ENCODE data around the gene EPHB1.
"Not testable (repeated sequence)": the region's sequence is repeated elsewhere in the genome, so short reads cannot be mapped to it uniquely, and the experiment has no call there.

The EPHB1 gene

GRCh38 chr3:134775831-134776230 is 19.2 kb upstream of the EPHB1 start:
- Histone ChIP-seq H3K27me3 (ENCODE audit: control insufficient read depth in 5 of 5, insufficient read depth in 4 of 5, low read length in 5 of 5) (no peaks in the 10 kb centered on the region), H3K36me3 (ENCODE audit: control insufficient read depth in 5 of 5, insufficient read depth in 5 of 5, low read length in 5 of 5) (no peaks in the 10 kb centered on the region), H3K4me3 (ENCODE audit: low read depth in 1 of 5, low read length in 5 of 5) (no peak overlapping the region), H3K9ac (ENCODE audit: low read length in 5 of 5) (no peak overlapping the region), H3K9me3 (ENCODE audit: control insufficient read depth in 5 of 5, low read length in 5 of 5) (no peaks in the 10 kb centered on the region), H3K27ac (ENCODE audit: low read depth, low read length) (no peak overlapping the region), H3K4me1 (ENCODE audit: control insufficient read depth in 5 of 5, insufficient read depth in 5 of 5, low read length in 5 of 5) (no peaks in the 10 kb centered on the region)

GRCh38 chr3:134776518-134776917 is 18.5 kb upstream of the EPHB1 start:
- no peak overlapping the region for H3K27ac ChIP-seq (ENCODE audit: low read depth, low read length)
- H3K9ac ChIP-seq (ENCODE audit: low read length in 5 of 5), result no peak overlapping the region
- H3K4me1 ChIP-seq (ENCODE audit: control insufficient read depth in 5 of 5, insufficient read depth in 5 of 5, low read length in 5 of 5), result no peaks in the 10 kb centered on the region
- H3K4me3 ChIP-seq (ENCODE audit: low read depth in 1 of 5, low read length in 5 of 5), result no peak overlapping the region
- no peaks in the 10 kb centered on the region for H3K36me3 ChIP-seq (ENCODE audit: control insufficient read depth in 5 of 5, insufficient read depth in 5 of 5, low read length in 5 of 5)
- no peaks in the 10 kb centered on the region for H3K27me3 ChIP-seq (ENCODE audit: control insufficient read depth in 5 of 5, insufficient read depth in 4 of 5, low read length in 5 of 5)
- H3K9me3 ChIP-seq (ENCODE audit: control insufficient read depth in 5 of 5, low read length in 5 of 5), result no peaks in the 10 kb centered on the region

- H3K27ac ChIP-seq (ENCODE audit: low read depth, low read length), result no peak overlapping the region
Observed at GRCh38 chr3:134777341-134777740, 17.7 kb upstream of the EPHB1 start.

GRCh38 chr3:134788283-134788682 is 6.8 kb upstream of the EPHB1 start:
- H3K27ac ChIP-seq (ENCODE audit: low read depth, low read length); H3K27me3 ChIP-seq (ENCODE audit: control insufficient read depth in 5 of 5, insufficient read depth in 4 of 5, low read length in 5 of 5); H3K4me3 ChIP-seq (ENCODE audit: low read depth in 1 of 5, low read length in 5 of 5); H3K9ac ChIP-seq (ENCODE audit: low read length in 5 of 5); H3K36me3 ChIP-seq (ENCODE audit: control insufficient read depth in 5 of 5, insufficient read depth in 5 of 5, low read length in 5 of 5); H3K4me1 ChIP-seq (ENCODE audit: control insufficient read depth in 5 of 5, insufficient read depth in 5 of 5, low read length in 5 of 5); H3K9me3 ChIP-seq (ENCODE audit: control insufficient read depth in 5 of 5, low read length in 5 of 5): not testable (repeated sequence)

More at GRCh38 chr3:134777341-134777740, 17.7 kb upstream of the EPHB1 start:
- Histone ChIP-seq H3K4me1 (ENCODE audit: control insufficient read depth in 5 of 5, insufficient read depth in 5 of 5, low read length in 5 of 5) (no peaks in the 10 kb centered on the region), H3K9me3 (ENCODE audit: control insufficient read depth in 5 of 5, low read length in 5 of 5) (no peaks in the 10 kb centered on the region), H3K36me3 (ENCODE audit: control insufficient read depth in 5 of 5, insufficient read depth in 5 of 5, low read length in 5 of 5) (no peaks in the 10 kb centered on the region), H3K4me3 (ENCODE audit: low read depth in 1 of 5, low read length in 5 of 5) (no peak overlapping the region), H3K27me3 (ENCODE audit: control insufficient read depth in 5 of 5, insufficient read depth in 4 of 5, low read length in 5 of 5) (no peaks in the 10 kb centered on the region), H3K9ac (ENCODE audit: low read length in 5 of 5) (no peak overlapping the region)

GRCh38 chr3:134790065-134790464 is 5.0 kb upstream of the EPHB1 start:
- H3K9me3 ChIP-seq (ENCODE audit: control insufficient read depth in 5 of 5, low read length in 5 of 5), result no peaks in the 10 kb centered on the region
- H3K36me3 ChIP-seq (ENCODE audit: control insufficient read depth in 5 of 5, insufficient read depth in 5 of 5, low read length in 5 of 5), result no peaks in the 10 kb centered on the region
- no peak overlapping the region for H3K4me3 ChIP-seq (ENCODE audit: low read depth in 1 of 5, low read length in 5 of 5)
- no peak overlapping the region for H3K27ac ChIP-seq (ENCODE audit: low read depth, low read length)
- H3K4me1 ChIP-seq (ENCODE audit: control insufficient read depth in 5 of 5, insufficient read depth in 5 of 5, low read length in 5 of 5), result peaks cover 0 to 5% (median 2%) of the 10 kb centered on the region in 5 donors
- H3K27me3 ChIP-seq (ENCODE audit: control insufficient read depth in 5 of 5, insufficient read depth in 4 of 5, low read length in 5 of 5), result peaks cover 0 to 3% (median 0%) of the 10 kb centered on the region in 5 donors
- no peak overlapping the region for H3K9ac ChIP-seq (ENCODE audit: low read length in 5 of 5)

GRCh38 chr3:134791992-134792391 is 3.1 kb upstream of the EPHB1 start:
- H3K4me1 ChIP-seq (ENCODE audit: control insufficient read depth in 5 of 5, insufficient read depth in 5 of 5, low read length in 5 of 5), result peaks cover 0 to 24% (median 21%) of the 10 kb centered on the region in 5 donors
- H3K9me3 ChIP-seq (ENCODE audit: control insufficient read depth in 5 of 5, low read length in 5 of 5), result no peaks in the 10 kb centered on the region
- H3K27me3 ChIP-seq (ENCODE audit: control insufficient read depth in 5 of 5, insufficient read depth in 4 of 5, low read length in 5 of 5), result peaks cover 5 to 17% (median 11%) of the 10 kb centered on the region in 5 donors
- no peak overlapping the region for H3K4me3 ChIP-seq (ENCODE audit: low read depth in 1 of 5, low read length in 5 of 5)
- no peaks in the 10 kb centered on the region for H3K36me3 ChIP-seq (ENCODE audit: control insufficient read depth in 5 of 5, insufficient read depth in 5 of 5, low read length in 5 of 5)
- no peak overlapping the region for H3K27ac ChIP-seq (ENCODE audit: low read depth, low read length)
- H3K9ac ChIP-seq (ENCODE audit: low read length in 5 of 5), result no peak overlapping the region

- Histone ChIP-seq H3K4me1 (ENCODE audit: control insufficient read depth in 5 of 5, insufficient read depth in 5 of 5, low read length in 5 of 5) (peaks cover 0 to 31% (median 28%) of the 10 kb centered on the region in 5 donors), H3K4me3 (ENCODE audit: low read depth in 1 of 5, low read length in 5 of 5) (no peak overlapping the region), H3K27ac (ENCODE audit: low read depth, low read length) (no peak overlapping the region), H3K27me3 (ENCODE audit: control insufficient read depth in 5 of 5, insufficient read depth in 4 of 5, low read length in 5 of 5) (peaks cover 12 to 24% (median 18%) of the 10 kb centered on the region in 5 donors), H3K9me3 (ENCODE audit: control insufficient read depth in 5 of 5, low read length in 5 of 5) (no peaks in the 10 kb centered on the region), H3K36me3 (ENCODE audit: control insufficient read depth in 5 of 5, insufficient read depth in 5 of 5, low read length in 5 of 5) (no peaks in the 10 kb centered on the region), H3K9ac (ENCODE audit: low read length in 5 of 5) (no peak overlapping the region)
Observed at GRCh38 chr3:134792700-134793099, 2.4 kb upstream of the EPHB1 start.

GRCh38 chr3:134793562-134793961 is 1.5 kb upstream of the EPHB1 start:
- peaks cover 0 to 35% (median 32%) of the 10 kb centered on the region in 5 donors for H3K4me1 ChIP-seq (ENCODE audit: control insufficient read depth in 5 of 5, insufficient read depth in 5 of 5, low read length in 5 of 5)
- no peak overlapping the region for H3K4me3 ChIP-seq (ENCODE audit: low read depth in 1 of 5, low read length in 5 of 5)
- no peak overlapping the region for H3K27ac ChIP-seq (ENCODE audit: low read depth, low read length)
- peaks cover 13 to 30% (median 23%) of the 10 kb centered on the region in 5 donors for H3K27me3 ChIP-seq (ENCODE audit: control insufficient read depth in 5 of 5, insufficient read depth in 4 of 5, low read length in 5 of 5)
- no peaks in the 10 kb centered on the region for H3K36me3 ChIP-seq (ENCODE audit: control insufficient read depth in 5 of 5, insufficient read depth in 5 of 5, low read length in 5 of 5)
- no peak overlapping the region for H3K9ac ChIP-seq (ENCODE audit: low read length in 5 of 5)
- no peaks in the 10 kb centered on the region for H3K9me3 ChIP-seq (ENCODE audit: control insufficient read depth in 5 of 5, low read length in 5 of 5)

GRCh38 chr3:134794323-134794722 is 737 bp upstream of the EPHB1 start:
- Histone ChIP-seq H3K36me3 (ENCODE audit: control insufficient read depth in 5 of 5, insufficient read depth in 5 of 5, low read length in 5 of 5) (no peaks in the 10 kb centered on the region), H3K27me3 (ENCODE audit: control insufficient read depth in 5 of 5, insufficient read depth in 4 of 5, low read length in 5 of 5) (peaks cover 14 to 30% (median 23%) of the 10 kb centered on the region in 5 donors)

GRCh38 chr3:134795746-134796280 is 753 bp downstream of the EPHB1 start:
- peaks cover 0 to 43% (median 39%) of the 10 kb centered on the region in 5 donors for H3K4me1 ChIP-seq (ENCODE audit: control insufficient read depth in 5 of 5, insufficient read depth in 5 of 5, low read length in 5 of 5)
- peak overlapping the region in 4 of 5 donors; percentile 73 to 80 (median 75) for H3K4me3 ChIP-seq (ENCODE audit: low read depth in 1 of 5, low read length in 5 of 5)
- no peak overlapping the region for H3K27ac ChIP-seq (ENCODE audit: low read depth, low read length)
- peak overlapping the region in 1 of 5 donors; percentile 43 for H3K9ac ChIP-seq (ENCODE audit: low read length in 5 of 5)
- H3K36me3 ChIP-seq (ENCODE audit: control insufficient read depth in 5 of 5, insufficient read depth in 5 of 5, low read length in 5 of 5), result no peaks in the 10 kb centered on the region
- H3K27me3 ChIP-seq (ENCODE audit: control insufficient read depth in 5 of 5, insufficient read depth in 4 of 5, low read length in 5 of 5), result peaks cover 14 to 30% (median 23%) of the 10 kb centered on the region in 5 donors
- no peaks in the 10 kb centered on the region for H3K9me3 ChIP-seq (ENCODE audit: control insufficient read depth in 5 of 5, low read length in 5 of 5)

More at GRCh38 chr3:134794323-134794722, 737 bp upstream of the EPHB1 start:
- H3K4me3 ChIP-seq (ENCODE audit: low read depth in 1 of 5, low read length in 5 of 5), result no peak overlapping the region
- no peaks in the 10 kb centered on the region for H3K9me3 ChIP-seq (ENCODE audit: control insufficient read depth in 5 of 5, low read length in 5 of 5)
- no peak overlapping the region for H3K9ac ChIP-seq (ENCODE audit: low read length in 5 of 5)
- no peak overlapping the region for H3K27ac ChIP-seq (ENCODE audit: low read depth, low read length)
- peaks cover 0 to 41% (median 39%) of the 10 kb centered on the region in 5 donors for H3K4me1 ChIP-seq (ENCODE audit: control insufficient read depth in 5 of 5, insufficient read depth in 5 of 5, low read length in 5 of 5)

Measured in subcutaneous abdominal adipose tissue (tissue), 5 donors.